DMS 273 (cell line): Measurements from ENCODE around the gene PCED1B.
"Not testable (repeated sequence)": the region's sequence is repeated elsewhere in the genome, so short reads cannot be mapped to it uniquely, and the experiment has no call there.

Source experiments
- DNase-seq: peaks from one replicate; lab custom pipeline; 2025; ENCODE audit not compliant: unreplicated experiment; lab: John Stamatoyannopoulos, UW

PCED1B gene

GRCh38 chr12:47269916-47270315 lies 190.5 kb downstream of the PCED1B start:
- DNase-seq = no peak

- no peak for DNase-seq
Measured at GRCh38 chr12:47270782-47271664, 191.6 kb downstream of the PCED1B start.

- DNase-seq = no peak
Measured at GRCh38 chr12:47271800-47272239, 192.4 kb downstream of the PCED1B start.

GRCh38 chr12:47272412-47273190 lies 193.2 kb downstream of the PCED1B start:
- no peak for DNase-seq

GRCh38 chr12:47273191-47273626 lies 193.8 kb downstream of the PCED1B start:
- no peak for DNase-seq

- no peak for DNase-seq
Measured at GRCh38 chr12:47274760-47275159, 195.3 kb downstream of the PCED1B start.

GRCh38 chr12:47276253-47276620 lies 196.8 kb downstream of the PCED1B start:
- no peak for DNase-seq

GRCh38 chr12:47276621-47277309 lies 197.3 kb downstream of the PCED1B start:
- no peak for DNase-seq

GRCh38 chr12:47277972-47278448 lies 198.6 kb downstream of the PCED1B start:
- DNase-seq = no peak

- not testable (repeated sequence) for DNase-seq
Measured at GRCh38 chr12:47279758-47280157, 200.3 kb downstream of the PCED1B start.

- DNase-seq = no peak
Measured at GRCh38 chr12:47280543-47281300, 201.3 kb downstream of the PCED1B start.

GRCh38 chr12:47281667-47282171 lies 202.3 kb downstream of the PCED1B start:
- DNase-seq = no peak

- DNase-seq = no peak
Measured at GRCh38 chr12:47282206-47282605, 202.8 kb downstream of the PCED1B start.
